ENCODE results near the gene DNAJC30.

Gene DNAJC30

DNA sequence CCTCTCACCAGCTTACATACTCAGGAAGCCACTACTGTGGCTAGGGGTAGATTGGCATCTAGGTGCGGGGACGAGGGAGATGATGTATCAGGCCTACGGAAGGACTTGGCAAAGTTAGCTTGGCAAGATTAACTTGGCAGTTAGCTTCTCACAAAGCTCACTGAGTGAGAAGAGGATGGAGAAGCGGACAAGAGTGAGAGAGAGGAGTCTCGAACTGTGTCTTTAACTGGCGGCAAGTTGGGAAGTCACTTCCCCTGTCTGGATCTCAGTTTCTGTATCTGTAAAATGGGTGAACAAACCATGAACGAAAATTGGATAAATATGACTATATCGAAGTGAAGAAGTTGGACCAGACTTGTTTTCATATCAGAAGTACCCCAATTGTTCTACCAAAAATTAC lies 49.4 kb downstream of the DNAJC30 start:
- TF ChIP-seq, protein P1, sequence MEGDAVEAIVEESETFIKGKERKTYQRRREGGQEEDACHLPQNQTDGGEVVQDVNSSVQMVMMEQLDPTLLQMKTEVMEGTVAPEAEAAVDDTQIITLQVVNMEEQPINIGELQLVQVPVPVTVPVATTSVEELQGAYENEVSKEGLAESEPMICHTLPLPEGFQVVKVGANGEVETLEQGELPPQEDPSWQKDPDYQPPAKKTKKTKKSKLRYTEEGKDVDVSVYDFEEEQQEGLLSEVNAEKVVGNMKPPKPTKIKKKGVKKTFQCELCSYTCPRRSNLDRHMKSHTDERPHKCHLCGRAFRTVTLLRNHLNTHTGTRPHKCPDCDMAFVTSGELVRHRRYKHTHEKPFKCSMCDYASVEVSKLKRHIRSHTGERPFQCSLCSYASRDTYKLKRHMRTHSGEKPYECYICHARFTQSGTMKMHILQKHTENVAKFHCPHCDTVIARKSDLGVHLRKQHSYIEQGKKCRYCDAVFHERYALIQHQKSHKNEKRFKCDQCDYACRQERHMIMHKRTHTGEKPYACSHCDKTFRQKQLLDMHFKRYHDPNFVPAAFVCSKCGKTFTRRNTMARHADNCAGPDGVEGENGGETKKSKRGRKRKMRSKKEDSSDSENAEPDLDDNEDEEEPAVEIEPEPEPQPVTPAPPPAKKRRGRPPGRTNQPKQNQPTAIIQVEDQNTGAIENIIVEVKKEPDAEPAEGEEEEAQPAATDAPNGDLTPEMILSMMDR (IDR thresholded peaks at IDR 0.05; ENCODE audit: control insufficient read depth, extremely low read depth, insufficient read depth), result no peak
- no peak for DNase-seq (ENCODE audit: low read depth)
- H3K4me3 ChIP-seq (ENCODE audit: low read depth, low read length), result no peak overlapping the region

DNA sequence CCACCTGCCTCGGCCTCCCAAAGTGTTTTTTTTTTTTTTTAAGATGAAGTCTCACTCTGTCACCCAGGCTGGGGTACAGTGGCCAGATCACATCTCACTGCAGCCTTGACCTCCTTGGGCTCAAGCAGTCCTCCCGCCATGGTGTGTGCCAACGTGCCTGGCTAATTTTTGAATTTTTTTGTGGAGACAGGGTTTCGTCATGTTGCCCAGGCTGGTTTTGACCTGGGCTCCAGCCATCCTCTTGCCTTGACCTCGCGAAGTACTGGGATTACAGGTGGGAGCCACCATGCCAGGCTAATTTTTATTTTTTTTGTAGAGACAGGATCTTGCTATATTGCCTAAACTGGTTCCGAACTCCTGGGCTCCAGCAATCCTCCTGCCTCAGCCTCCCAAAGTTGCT lies 49.9 kb downstream of the DNAJC30 start:
- TF ChIP-seq, protein P1 (IDR thresholded peaks at IDR 0.05; ENCODE audit: control insufficient read depth, extremely low read depth, insufficient read depth), result no peak
- no peak for DNase-seq (ENCODE audit: low read depth)
- H3K4me3 ChIP-seq (ENCODE audit: low read depth, low read length), result no peak overlapping the region

DNA sequence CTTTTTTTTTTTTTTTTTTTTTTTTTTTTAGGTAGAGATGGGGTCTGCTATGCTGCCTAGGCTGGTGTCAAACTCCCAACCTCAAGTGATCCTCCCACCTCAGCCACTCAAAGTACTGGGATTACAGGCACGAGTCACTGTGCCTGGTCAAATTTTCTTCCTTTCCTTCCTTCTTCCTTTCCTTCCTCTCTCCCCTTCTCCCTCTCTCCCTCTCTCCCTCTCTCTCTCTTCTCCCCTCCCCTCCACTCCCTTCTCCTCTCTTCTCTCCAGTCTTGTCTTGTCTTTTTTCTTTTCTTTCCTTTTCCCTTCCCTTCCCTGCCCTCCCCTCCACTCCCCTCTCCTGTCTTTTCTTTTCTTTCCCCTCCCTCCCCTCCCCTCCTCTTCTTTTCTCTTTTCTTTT lies 51.7 kb downstream of the DNAJC30 start:
- no peak for DNase-seq (ENCODE audit: low read depth)
- TF ChIP-seq, protein P1 (IDR thresholded peaks at IDR 0.05; ENCODE audit: control insufficient read depth, extremely low read depth, insufficient read depth), result no peak
- H3K4me3 ChIP-seq (ENCODE audit: low read depth, low read length), result no peak overlapping the region
